ENCODE results near the gene LETM1.

The LETM1 gene

DNA sequence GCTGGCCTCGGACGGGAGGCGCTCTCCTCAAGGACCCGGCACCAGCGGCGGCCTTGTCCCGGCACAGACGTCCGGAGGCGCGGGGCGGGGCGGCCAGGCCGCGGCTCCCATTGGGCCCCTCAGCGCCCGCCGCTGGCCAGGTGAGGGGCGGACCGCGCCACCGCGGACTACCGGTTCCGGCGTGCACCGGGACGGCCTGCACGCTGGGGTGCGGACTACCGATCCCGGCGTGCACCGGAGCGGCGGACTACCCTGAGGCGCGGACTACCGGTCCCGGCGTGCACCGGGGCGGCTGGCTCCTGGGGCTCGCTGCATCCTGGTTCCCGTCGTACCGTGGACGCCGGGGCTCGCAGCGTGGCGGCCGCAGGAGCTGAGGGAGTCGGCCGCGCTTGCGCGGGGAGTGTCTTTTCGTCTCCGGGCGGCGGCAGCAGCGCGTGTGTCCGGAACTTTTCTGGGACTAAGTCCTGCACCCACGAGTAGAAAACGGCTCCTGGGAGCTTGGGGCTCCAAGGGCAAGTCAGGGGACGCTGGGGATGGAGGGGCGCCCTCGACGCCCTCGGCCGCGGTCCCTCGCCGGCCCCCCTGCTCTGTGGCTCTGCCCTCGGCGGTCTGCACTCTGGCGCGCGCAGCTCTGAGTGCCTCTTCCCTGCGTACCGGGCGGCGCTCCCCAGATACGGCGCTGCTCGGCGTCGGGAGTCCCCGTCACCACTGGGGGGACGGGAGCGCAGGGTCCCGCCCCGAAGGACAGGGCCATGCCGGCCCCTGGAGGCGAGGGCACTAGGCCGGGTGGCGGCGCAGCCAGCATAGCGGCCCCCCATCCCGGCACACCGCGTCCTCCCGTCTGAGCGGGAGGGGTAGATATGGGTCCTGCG lies at the start of gene LETM1:
Gene LETM1, minus strand, starts transcription at position 86 of the 872 bp plus-strand sequence. CDS start 206 bp downstream, outside the sequence.
- peak; percentile 97 to 99 for DNase-seq

- DNase-seq = no peak
These were observed 48.1 kb upstream of the LETM1 start for GRCh38 chr4:1904042-1904441.

GRCh38 chr4:1903035-1903434 lies 47.1 kb upstream of the LETM1 start:
- DNase-seq = no peak

- no peak for DNase-seq
These were observed 46.3 kb upstream of the LETM1 start for GRCh38 chr4:1902243-1902642.

DNA sequence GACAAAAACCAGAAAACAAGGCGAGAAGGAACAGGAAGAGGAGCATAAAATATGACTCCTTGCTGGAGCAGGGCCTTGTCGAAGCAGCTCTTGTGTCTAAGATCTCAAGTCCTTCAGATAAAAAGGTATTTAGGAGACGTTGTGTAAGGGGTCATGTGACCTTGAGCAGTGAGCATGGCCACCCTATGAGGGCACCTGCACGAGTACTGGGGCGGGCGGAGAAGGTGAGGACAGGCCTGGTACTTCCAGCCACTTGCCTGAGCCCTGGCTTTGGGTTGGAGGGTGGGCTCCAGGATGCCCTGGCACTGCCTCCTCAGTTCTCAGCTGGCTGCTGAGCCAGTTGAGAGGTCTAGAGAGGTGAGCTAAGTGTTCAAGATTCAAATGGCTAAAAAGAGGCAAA lies 45.2 kb upstream of the LETM1 start:
- DNase-seq = no peak

- DNase-seq = no peak
These were observed 44.7 kb upstream of the LETM1 start for GRCh38 chr4:1900624-1901023.

- peak; percentile 14 to 22 for DNase-seq
These were observed 44.1 kb upstream of the LETM1 start for GRCh38 chr4:1900087-1900433.

DNA sequence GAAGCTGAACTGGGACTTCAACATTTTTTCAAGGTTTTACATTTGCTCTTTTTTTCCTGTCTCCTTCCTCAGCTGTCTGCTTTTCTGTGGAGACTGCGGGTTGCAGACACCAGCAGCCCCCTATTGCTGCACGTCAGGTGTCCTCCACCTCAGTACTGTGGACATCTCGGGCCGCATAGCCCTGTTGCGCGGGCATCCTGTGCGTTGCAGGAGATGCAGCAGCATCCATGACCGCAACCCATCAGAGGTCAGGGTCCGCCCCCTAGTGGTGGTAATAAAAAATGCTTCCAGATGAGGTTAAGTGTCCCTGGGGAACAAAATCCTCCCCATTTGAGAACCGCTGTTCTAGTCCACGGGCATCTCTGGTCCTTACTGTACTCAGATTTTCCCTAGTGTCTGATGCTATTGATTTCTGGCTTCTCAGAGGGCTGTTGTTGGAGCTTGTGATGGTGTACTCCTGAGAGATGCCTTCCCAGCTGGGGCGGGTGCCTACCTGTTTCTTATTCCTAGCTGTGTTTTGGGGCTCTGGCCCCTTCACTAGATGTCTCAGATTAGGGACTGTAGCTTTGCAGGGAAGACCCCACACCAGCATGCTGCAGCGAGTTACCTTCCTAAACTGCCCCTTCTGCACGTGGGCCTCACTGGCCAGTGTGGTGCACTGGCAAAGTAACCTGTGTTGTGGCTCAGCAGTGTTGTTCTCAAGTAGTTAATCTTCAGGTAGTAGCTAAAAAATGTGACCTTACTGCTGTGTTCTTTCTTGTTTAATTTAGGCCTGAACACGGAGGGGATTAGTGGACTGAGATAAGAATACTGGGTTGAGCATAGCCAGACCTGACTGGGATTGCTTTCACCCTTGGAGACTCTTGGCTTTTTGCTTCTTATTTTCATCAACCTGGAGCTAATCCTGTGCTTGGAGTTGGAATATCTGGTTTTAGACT lies 43.5 kb upstream of the LETM1 start:
- peak; percentile 76 to 77 for DNase-seq

DNA sequence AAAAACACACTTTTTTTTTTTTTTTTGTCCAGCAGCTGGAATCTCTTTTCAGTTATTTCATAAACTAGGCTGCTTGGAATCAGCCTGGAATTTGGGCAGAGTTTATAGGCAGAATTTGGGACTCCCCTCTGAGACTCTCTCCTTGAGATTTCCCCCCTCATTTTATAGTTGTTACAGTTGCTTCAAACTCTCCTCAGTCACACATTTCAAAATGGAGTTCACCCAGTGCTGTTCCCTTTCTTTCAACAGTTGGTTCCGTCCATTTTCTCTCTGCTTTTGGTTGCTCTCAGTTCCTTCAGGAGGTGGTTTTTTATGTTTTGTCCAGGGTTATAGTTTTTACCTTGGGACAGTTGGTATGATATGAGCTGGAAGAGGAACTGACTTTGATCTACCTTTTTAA lies 42.7 kb upstream of the LETM1 start:
- DNase-seq = no peak

- DNase-seq = no peak
These were observed 42.1 kb upstream of the LETM1 start for GRCh38 chr4:1898007-1898406.

DNA sequence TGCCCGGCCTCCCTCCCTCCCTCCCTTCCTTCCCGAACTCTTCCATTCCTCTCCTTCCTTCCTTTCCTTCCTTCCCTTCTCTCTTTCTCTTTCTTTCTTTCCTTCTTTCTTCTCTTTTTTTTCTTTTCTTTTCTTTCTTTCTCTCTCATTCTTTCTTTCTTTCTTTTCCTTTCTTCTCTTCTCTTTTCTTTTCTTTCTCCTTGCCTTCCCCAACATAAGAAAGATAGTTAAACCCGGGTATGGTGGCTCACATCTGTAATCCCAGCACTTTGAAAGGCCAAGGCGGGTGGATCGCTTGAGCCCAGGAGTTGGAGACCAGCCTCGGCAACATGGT lies 40.7 kb upstream of the LETM1 start:
- DNase-seq = no peak

GRCh38 chr4:1895971-1896657 lies 40.2 kb upstream of the LETM1 start:
- no peak for DNase-seq

DNA sequence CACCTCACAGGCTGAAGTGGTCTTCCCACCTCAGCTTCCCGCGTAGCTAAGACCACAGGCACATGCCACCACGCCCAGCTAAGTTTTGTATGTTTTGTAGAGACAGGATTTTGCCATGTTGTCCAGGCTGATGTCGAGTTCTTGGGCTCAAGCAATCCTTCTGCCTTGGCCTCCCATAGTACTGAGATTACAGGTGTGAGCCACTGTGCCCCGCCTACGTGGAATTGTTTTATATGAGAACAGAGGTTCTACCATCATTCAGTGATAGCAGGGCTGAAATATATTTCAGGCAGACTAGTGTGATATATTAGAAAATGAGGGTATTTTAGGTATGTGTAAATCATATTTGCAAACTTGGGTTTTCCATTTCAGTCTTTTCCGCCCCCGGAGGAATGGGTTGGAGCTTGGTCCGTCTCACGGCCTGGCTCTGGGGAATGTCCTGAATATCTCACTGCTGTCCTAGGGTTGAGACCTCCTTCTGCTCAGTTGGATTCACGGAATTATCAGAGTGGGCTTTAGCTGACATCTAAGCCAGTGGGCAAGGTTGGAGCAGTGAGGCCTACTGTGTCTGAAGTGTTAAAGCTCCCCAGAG lies 35.1 kb upstream of the LETM1 start:
- DNase-seq = no peak

DNA sequence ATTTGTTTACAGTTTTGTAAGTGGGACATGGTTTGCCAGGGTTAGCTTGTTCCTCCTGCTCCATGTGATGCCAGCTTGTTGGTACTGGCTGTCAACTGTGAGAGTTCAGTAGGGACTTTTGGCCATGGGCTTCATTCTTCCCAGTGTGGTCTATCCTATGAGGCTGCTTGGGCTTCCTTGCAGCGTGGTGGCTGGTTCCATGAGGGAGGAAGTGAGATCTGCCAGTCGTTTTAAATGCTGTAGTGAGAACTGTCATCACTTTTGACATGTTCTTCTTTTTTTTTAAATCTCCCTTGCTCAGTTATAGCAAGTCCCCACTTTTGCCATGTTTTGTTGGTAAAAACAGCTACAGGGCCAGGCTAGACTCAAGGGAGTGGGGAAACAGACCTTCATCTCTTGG lies 31.1 kb upstream of the LETM1 start:
- no peak for DNase-seq

DNA sequence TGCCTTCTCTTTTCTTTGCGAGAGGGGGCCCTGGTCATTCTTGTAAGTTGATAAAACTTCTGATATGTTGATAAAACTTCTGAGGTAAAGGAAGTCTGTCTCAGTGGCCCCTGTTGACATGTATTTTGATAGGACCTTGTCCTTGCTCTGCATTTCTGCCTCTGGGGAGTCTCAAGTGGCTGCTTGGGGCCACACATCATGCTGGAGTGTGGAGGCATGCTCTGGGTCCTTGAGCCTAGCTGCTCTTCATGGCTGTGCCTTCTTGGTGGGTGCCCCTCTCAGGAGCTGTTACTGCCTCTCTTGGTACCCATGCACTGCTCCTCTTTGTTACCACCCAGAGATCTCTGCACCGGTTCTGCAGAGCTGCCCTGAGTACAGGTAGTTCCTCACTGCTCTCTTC lies 29.5 kb upstream of the LETM1 start:
- no peak for DNase-seq

DNA sequence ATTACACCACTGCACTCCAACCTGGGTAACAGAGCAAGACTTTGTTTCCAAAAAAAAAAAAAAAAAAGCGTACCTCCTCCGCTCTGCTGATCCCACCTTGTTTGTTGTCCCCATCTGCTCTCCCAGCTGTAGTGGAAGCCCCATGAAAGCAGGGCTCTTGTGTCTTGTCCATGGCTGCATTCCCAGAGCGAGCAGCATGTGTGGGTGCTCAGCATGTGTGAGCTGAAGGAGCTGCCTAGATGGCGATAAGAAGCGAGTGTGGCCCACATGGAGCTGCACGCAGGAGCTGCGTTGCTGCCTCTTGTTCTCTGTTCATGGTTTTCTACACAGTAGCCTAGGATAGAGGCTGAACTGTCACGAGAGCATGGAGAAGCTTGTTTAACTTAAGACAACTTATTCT lies 27.6 kb upstream of the LETM1 start:
- DNase-seq = no peak

DNA sequence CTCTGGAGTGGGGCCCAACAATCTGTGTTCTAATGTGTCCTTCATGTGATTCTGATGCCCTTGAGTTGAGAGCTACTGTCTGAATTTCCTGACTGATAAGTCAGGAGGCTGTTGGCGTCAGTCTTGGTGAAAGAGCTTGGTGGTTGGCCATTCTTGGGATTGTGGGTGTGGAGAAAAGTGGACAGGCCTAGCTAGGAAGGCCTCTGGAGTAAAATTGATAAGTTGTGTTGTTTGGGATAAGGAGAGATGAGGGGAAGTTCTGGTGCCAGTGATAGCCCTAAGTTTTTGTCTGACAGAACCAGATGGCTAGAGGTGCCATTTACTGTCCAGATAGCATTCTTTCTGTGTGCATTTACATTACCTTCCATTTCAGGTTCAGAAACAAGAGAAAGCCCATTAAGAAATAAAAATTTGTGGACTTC lies 26.9 kb upstream of the LETM1 start:
- DNase-seq = no peak

GRCh38 chr4:1880332-1880731 lies 24.4 kb upstream of the LETM1 start:
- no peak for DNase-seq

- DNase-seq = no peak
These were observed 23.5 kb upstream of the LETM1 start for GRCh38 chr4:1879485-1879884.

DNA sequence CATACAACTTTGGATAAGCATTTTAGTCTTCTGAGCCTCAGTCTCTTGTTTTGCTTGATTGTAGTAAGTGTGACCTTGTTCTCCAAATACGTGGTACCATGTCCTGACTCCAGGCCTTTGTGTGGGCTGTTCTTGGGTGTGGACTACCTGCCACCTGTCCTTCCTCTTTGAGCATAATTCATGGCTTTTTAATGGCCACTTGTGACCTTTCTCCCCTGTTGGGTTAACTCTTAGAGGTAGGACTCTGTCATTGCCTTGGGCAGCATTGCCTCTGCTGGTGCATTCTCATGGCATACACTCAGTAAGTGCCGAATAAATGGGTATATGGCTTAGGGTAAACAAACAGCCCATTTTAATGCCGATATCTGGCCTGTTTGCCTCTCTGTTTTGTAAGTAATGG lies 18.2 kb upstream of the LETM1 start:
- DNase-seq = no peak

DNA sequence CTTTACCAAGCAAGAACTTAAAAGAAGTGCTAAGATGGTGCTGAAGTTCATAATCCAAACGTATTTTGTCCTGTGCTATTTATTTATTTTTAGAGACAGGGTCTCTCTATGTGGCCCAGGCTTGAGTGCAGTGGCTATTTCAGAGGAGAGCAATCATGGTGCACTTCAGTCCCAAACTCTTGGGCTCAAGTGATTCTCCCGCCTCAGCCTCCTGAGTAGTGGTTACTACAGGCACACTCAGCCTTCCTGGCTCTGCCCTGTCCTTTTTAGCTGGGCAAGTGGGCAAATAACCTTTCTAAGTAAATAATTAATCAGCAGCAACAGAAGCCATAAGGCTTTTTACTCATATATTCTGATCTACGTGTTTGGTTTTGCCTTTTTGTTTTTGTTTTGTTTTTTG lies 17.8 kb upstream of the LETM1 start:
- DNase-seq = no peak

DNA sequence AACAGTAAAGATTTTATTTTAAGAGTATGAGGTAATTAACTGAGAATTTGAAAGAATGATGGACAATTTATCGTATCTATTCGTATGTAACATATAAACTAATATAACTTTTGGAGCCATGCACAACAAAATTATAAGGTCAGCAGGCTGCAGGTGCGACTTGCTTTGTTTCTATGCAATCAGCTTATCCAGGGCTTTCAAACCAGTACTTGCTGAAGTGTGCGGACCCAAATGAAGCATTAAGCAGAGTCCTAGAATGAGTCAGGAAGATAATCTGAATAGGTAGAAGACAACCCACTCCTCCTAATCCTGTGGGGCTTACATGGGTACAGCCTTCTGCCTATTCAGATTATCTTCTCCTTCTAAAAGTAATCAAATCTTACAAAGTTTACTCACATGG lies 17.3 kb upstream of the LETM1 start:
- no peak for DNase-seq

GRCh38 chr4:1872870-1873269 lies 16.9 kb upstream of the LETM1 start:
- no peak for DNase-seq
